H1 (cell line): ENCODE results near the gene SPTAN1. TPM values are rescaled to one million over a fixed set of nuclear protein-coding genes. Genes with fewer than 3 reads are reported as not detected.

Source experiments
- CTCF ChIA-PET: fragments of 300-600 bp; sonication (Branson Sonifier 250); formaldehyde crosslinking; loops from one replicate; lab custom pipeline; 2021; ENCODE audit not compliant: partially characterized antibody; lab: Charles Lee
- POLR2A ChIA-PET: fragments of 300-600 bp; sonication (Branson Sonifier 250); formaldehyde crosslinking; loops from one replicate; lab custom pipeline; 2021; ENCODE audit warnings: inconsistent platforms; ENCODE audit not compliant: partially characterized antibody; lab: Charles Lee
- DNase-seq, 2 experiments: peaks; one replicate each; pipeline versions ENCODE4 v3.0.0 to v3.0.0-alpha.2; 2010 to 2022; ENCODE audit warnings: low spot score in 2 of 2, low read depth in 1 of 2, mixed read lengths in 1 of 2
- FAIRE-seq: peaks from 2 replicates; lab custom pipeline; 2011; peaks lifted over from hg19 to GRCh38; lab: Jason Lieb, UNC
- H2AFZ ChIP-seq: 2 replicates; pipeline ENCODE4 v1.8.1; 2012; ENCODE audit warnings: low read length, inconsistent platforms
- H2AK5ac ChIP-seq: 2 replicates; pipeline ENCODE4 v1.6.1; 2013; ENCODE audit warnings: low read depth, low read length
- H2BK120ac ChIP-seq: replicated peaks from 2 replicates; pipeline ENCODE3; 2013; ENCODE audit warnings: low read depth, low read length, inconsistent platforms
- H2BK12ac ChIP-seq: 2 replicates; pipeline ENCODE4 v1.6.1; 2013; ENCODE audit warnings: low read depth, low read length
- H2BK15ac ChIP-seq: 2 replicates; pipeline ENCODE4 v1.6.1; 2013; ENCODE audit warnings: low read length
- H2BK20ac ChIP-seq: 2 replicates; pipeline ENCODE4 v1.6.1; 2013; ENCODE audit warnings: low read length
- H2BK5ac ChIP-seq: 2 replicates; pipeline ENCODE4 v1.6.1; 2013; ENCODE audit warnings: low read depth, low read length
- H3K14ac ChIP-seq: 2 replicates; pipeline ENCODE4 v1.6.1; 2013; ENCODE audit warnings: inconsistent platforms; ENCODE audit not compliant: insufficient read length
- H3K18ac ChIP-seq: 2 replicates; pipeline ENCODE4 v1.6.1; 2013; ENCODE audit warnings: low read length; ENCODE audit errors: extremely low read depth
- H3K23ac ChIP-seq: 2 replicates; pipeline ENCODE4 v1.6.1; 2013; ENCODE audit warnings: inconsistent platforms; ENCODE audit not compliant: insufficient read length
- H3K23me2 ChIP-seq: 2 replicates; pipeline ENCODE4 v1.6.1; 2013; ENCODE audit warnings: low read depth, low read length
- H3K27ac ChIP-seq: 2 replicates; pipeline ENCODE4 v1.6.1; 2011; ENCODE audit warnings: low read depth, low read length, inconsistent platforms
- H3K27me3 ChIP-seq, 4 experiments: replicated peaks in 1 of 4; 1 replicate in 1 of 4; 2 replicates in 3 of 4; pipeline versions ENCODE4 v1.6.1 to v1.8.1; 2011 to 2013; ENCODE audit warnings: low read length in 3 of 4, mild to moderate bottlenecking in 3 of 4, inconsistent platforms in 2 of 4, mixed read lengths in 2 of 4, moderate library complexity in 1 of 4; ENCODE audit not compliant: control insufficient read depth in 3 of 4, insufficient read depth in 3 of 4; ENCODE audit errors: extremely low read depth in 1 of 4
- H3K36me3 ChIP-seq, 4 experiments: 2 replicates each; pipeline versions ENCODE4 v1.6.1 to v1.8.1; 2011 to 2013; ENCODE audit warnings: mild to moderate bottlenecking in 4 of 4, low read length in 3 of 4, moderate library complexity in 2 of 4, control low read depth in 1 of 4, inconsistent platforms in 1 of 4; ENCODE audit not compliant: insufficient read depth in 4 of 4, control insufficient read depth in 2 of 4
- H3K4ac ChIP-seq: replicated peaks from 2 replicates; pipeline ENCODE3; 2013; ENCODE audit warnings: low read length, low read depth, mixed read lengths, inconsistent platforms; ENCODE audit not compliant: insufficient read length
- H3K4me1 ChIP-seq, 4 experiments: replicated peaks in 1 of 4; 1 replicate in 1 of 4; 2 replicates in 3 of 4; pipeline versions ENCODE4 v1.6.1 to v1.8.1; 2011 to 2013; ENCODE audit warnings: low read length in 3 of 4, inconsistent platforms in 2 of 4, mixed read lengths in 1 of 4; ENCODE audit not compliant: insufficient read depth in 4 of 4, control insufficient read depth in 3 of 4
- H3K4me2 ChIP-seq, 2 experiments: 2 replicates each; pipeline versions ENCODE4 v1.6.1 to v1.8.1; 2011 to 2013; ENCODE audit warnings: low read depth in 2 of 2, low read length in 2 of 2, control low read depth in 1 of 2, inconsistent platforms in 1 of 2, mild to moderate bottlenecking in 1 of 2; ENCODE audit not compliant: insufficient read depth in 1 of 2
- H3K4me3 ChIP-seq, 4 experiments: fragments of 200-600, 300-600 bp in 1 of 4; sonication (generic), shearing (Covaris generic), sonication (Bioruptor Twin) in 1 of 4; 2 replicates each; pipeline versions ENCODE4 v1.5.1 to v1.8.1; 2011 to 2016; ENCODE audit warnings: low read length in 4 of 4, low read depth in 3 of 4, control low read depth in 2 of 4, inconsistent platforms in 2 of 4, mild to moderate bottlenecking in 2 of 4, mixed read lengths in 1 of 4, moderate library complexity in 1 of 4; ENCODE audit not compliant: insufficient read depth in 2 of 4; ENCODE audit errors: extremely low read depth in 1 of 4
- H3K56ac ChIP-seq: replicated peaks from 2 replicates; pipeline ENCODE3; 2013; ENCODE audit warnings: low read depth, mild to moderate bottlenecking, mixed read lengths, low read length, inconsistent platforms; ENCODE audit not compliant: insufficient read length
- H3K79me1 ChIP-seq: 2 replicates; pipeline ENCODE4 v1.6.1; 2013; ENCODE audit warnings: low read depth, low read length, control low read depth
- H3K79me2 ChIP-seq, 2 experiments: 2 replicates each; pipeline versions ENCODE4 v1.6.1 to v1.8.1; 2012 to 2013; ENCODE audit warnings: low read length in 2 of 2, mild to moderate bottlenecking in 2 of 2, inconsistent platforms in 1 of 2; ENCODE audit not compliant: insufficient read depth in 2 of 2, control insufficient read depth in 1 of 2
- H3K9ac ChIP-seq, 4 experiments: replicated peaks in 1 of 4; 1 replicate in 1 of 4; 2 replicates in 3 of 4; pipeline versions ENCODE4 v1.6.1 to v1.8.1; 2011 to 2013; ENCODE audit warnings: low read depth in 3 of 4, low read length in 3 of 4, control low read depth in 2 of 4, mild to moderate bottlenecking in 2 of 4, moderate library complexity in 2 of 4, inconsistent platforms in 1 of 4; ENCODE audit errors: extremely low read depth in 1 of 4
- H3K9me3 ChIP-seq, 2 experiments: 2 replicates each; pipeline versions ENCODE4 v1.6.1 to v1.8.1; 2012 to 2013; ENCODE audit warnings: mild to moderate bottlenecking in 2 of 2, moderate library complexity in 2 of 2, control low read depth in 1 of 2, inconsistent platforms in 1 of 2, low read depth in 1 of 2, low read length in 1 of 2, mixed read lengths in 1 of 2; ENCODE audit not compliant: insufficient read depth in 2 of 2
- H4K20me1 ChIP-seq, 2 experiments: replicated peaks in 1 of 2; 2 replicates each; pipeline versions ENCODE3 to v1.8.1; 2011 to 2013; ENCODE audit warnings: inconsistent platforms in 2 of 2, low read length in 2 of 2, mild to moderate bottlenecking in 1 of 2; ENCODE audit not compliant: insufficient read depth in 2 of 2, control insufficient read depth in 1 of 2
- H4K5ac ChIP-seq: 2 replicates; pipeline ENCODE4 v1.6.1; 2013; ENCODE audit warnings: low read length, low read depth, mixed read lengths, inconsistent platforms; ENCODE audit not compliant: insufficient read length
- H4K8ac ChIP-seq: 2 replicates; pipeline ENCODE4 v1.8.0; 2013; ENCODE audit warnings: mild to moderate bottlenecking, moderate library complexity, low read length, inconsistent platforms; ENCODE audit not compliant: insufficient read depth; ENCODE audit errors: extremely low read depth
- H4K91ac ChIP-seq: replicated peaks from 2 replicates; pipeline ENCODE3; 2013; ENCODE audit warnings: low read length, mixed read lengths, inconsistent platforms; ENCODE audit not compliant: insufficient read length
- BCL11A ChIP-seq, 2 experiments: IDR thresholded peaks; one replicate each; pipeline ENCODE4 v1.6.1; 2011; ENCODE audit warnings: low read depth in 2 of 2, low read length in 2 of 2, mild to moderate bottlenecking in 2 of 2
- CBX8 ChIP-seq: fragments of 300-800, 300-1000 bp; sonication (generic); IDR thresholded peaks from 2 replicates; pipeline ENCODE4 v1.7.1; 2016; ENCODE audit warnings: low read depth, low read length, borderline replicate concordance
- CHD2 ChIP-seq: IDR thresholded peaks from 2 replicates; pipeline ENCODE4 v1.6.1; 2012; ENCODE audit warnings: low read length, improper control_type of control experiment
- CREB1 ChIP-seq: IDR thresholded peaks from 2 replicates; pipeline ENCODE4 v1.6.1; 2012; ENCODE audit warnings: inconsistent platforms
- CTBP2 ChIP-seq: IDR thresholded peaks from 2 replicates; pipeline ENCODE4 v1.7.0; 2011; ENCODE audit warnings: borderline replicate concordance, mild to moderate bottlenecking, moderate library complexity, mixed read lengths, low read length; ENCODE audit not compliant: insufficient read depth, insufficient read length
- CTCF ChIP-seq, 3 experiments: IDR thresholded peaks; 1 replicate in 2 of 3; 2 replicates in 1 of 3; pipeline versions ENCODE4 v1.5.1 to v1.6.1; 2011; ENCODE audit warnings: low read length in 3 of 3, mild to moderate bottlenecking in 3 of 3, inconsistent platforms in 2 of 3, low read depth in 1 of 3, moderate library complexity in 1 of 3; ENCODE audit not compliant: insufficient read depth in 1 of 3; ENCODE audit errors: control extremely low read depth in 1 of 3
- KDM5A ChIP-seq: fragments of 200-600 bp; IDR thresholded peaks from 2 replicates; pipeline ENCODE4 v1.7.1; 2012; ENCODE audit warnings: mild to moderate bottlenecking, low read length, inconsistent platforms, mixed read lengths
- MAFK ChIP-seq: IDR thresholded peaks from 2 replicates; pipeline ENCODE4 v1.6.1; 2012; ENCODE audit warnings: low read depth, mild to moderate bottlenecking, improper control_type of control experiment, low read length
- POLR2AphosphoS5 ChIP-seq: IDR thresholded peaks from 2 replicates; pipeline ENCODE4 v1.6.1; 2011; ENCODE audit warnings: low read depth, low read length
- SP2 ChIP-seq: IDR thresholded peaks from 2 replicates; pipeline ENCODE4 v1.6.1; 2012; ENCODE audit warnings: mild to moderate bottlenecking, low read length, inconsistent platforms
- TAF1 ChIP-seq: IDR thresholded peaks from 2 replicates; pipeline ENCODE4 v1.6.1; 2011; ENCODE audit warnings: mild to moderate bottlenecking, low read depth, low read length
- TCF12 ChIP-seq: IDR thresholded peaks from 2 replicates; pipeline ENCODE4 v1.6.1; 2011; ENCODE audit warnings: low read depth, mild to moderate bottlenecking, low read length
- WGBS, 2 experiments: shearing (Covaris generic) in 1 of 2; methylation state at CpG; one replicate each; pipeline versions ENCODE4 v1.1.6 to v1.1.7; 2013 to 2015; ENCODE audit warnings: low lambda C conversion rate in 2 of 2, mixed read lengths in 2 of 2, inconsistent platforms in 1 of 2, low coverage in 1 of 2, missing lambda C conversion rate in 1 of 2; ENCODE audit not compliant: insufficient replicate concordance in 2 of 2, insufficient coverage in 1 of 2, insufficient read length in 1 of 2; ENCODE audit errors: extremely low coverage in 1 of 2, missing lambda C conversion rate in 1 of 2; 5-methylcytosine and 5-hydroxymethylcytosine counted together
- polyA plus RNA-seq, 7 experiments: library from polyadenylated mRNA; depleted of rRNA in 3 of 7; stranded (reverse) in 5 of 7; unstranded in 2 of 7; fragments of >200 nt in 5 of 7; fragments of 200-250 nt in 2 of 7; gene quantifications; 1 replicate in 5 of 7; 2 replicates in 1 of 7; 4 replicates in 1 of 7; pipeline versions ENCODE4 v1.2.1 to v1.2.3, GENCODE V29; 2011 to 2013; ENCODE audit warnings: missing spikeins in 2 of 7, mixed read lengths in 2 of 7
- total RNA-seq: library from RNA; stranded (reverse); fragmentation: NEBNext Ultra II Directional; extraction: Animal tissue kit (Norgen Biotek cat#: 25700); gene quantifications from 2 replicates; pipeline ENCODE4 v1.2.1, GENCODE V29; 2021

The SPTAN1 gene
- total and polyA plus RNA-seq, 2 of the 8 experiments (the other 6 are each of a cell fraction or from before 2014, with no cell fraction given) = 182 to 216 TPM

GRCh38 chr9:128637656-128638055, 85.3 kb downstream of the SPTAN1 start:
- Histone ChIP-seq H4K5ac (no peak overlapping the region), H3K4me2 (no peak overlapping the region), H2BK120ac (no peak overlapping the region), H3K23ac (no peak overlapping the region), H3K27me3 (no peaks in the 10 kb centered on the region), H4K8ac (no peak overlapping the region), H2AK5ac (no peak overlapping the region), H3K56ac (no peak overlapping the region), H4K20me1 (peaks cover 5 to 22% of the 10 kb centered on the region in 2 experiments), H3K4ac (no peak overlapping the region), H2AFZ (no peak overlapping the region), H2BK20ac (no peak overlapping the region), H2BK5ac (no peak overlapping the region), H3K27ac (no peak overlapping the region), H3K4me3 (no peak overlapping the region), H3K9ac (no peak overlapping the region), H3K18ac (no peak overlapping the region), H3K9me3 (no peaks in the 10 kb centered on the region), H3K36me3 (peaks cover 18 to 32% (median 26%) of the 10 kb centered on the region in 4 experiments; a peak in 6 of 8 replicates), H3K23me2 (no peaks in the 10 kb centered on the region), H3K4me1 (peaks cover 0 to 14% (median 11%) of the 10 kb centered on the region in 4 experiments; a peak in 5 of 7 replicates), H2BK12ac (no peak overlapping the region), H4K91ac (no peak overlapping the region), H3K79me2 (no peaks in the 10 kb centered on the region; a peak in 1 of 4 replicates), H2BK15ac (no peak overlapping the region), H3K79me1 (peaks cover 10% of the 10 kb centered on the region; the same call in 1 of the 2 replicates), H3K14ac (no peak overlapping the region)
- ChIA-PET POLR2A (interaction anchor here (0.6 to 15.6 kb wide), 4 partner anchors 16 to 337 kb away, joined by 3 to 313 read pairs (median 13); partner anchors contain the start of genes PKN3 and SET), CTCF (interaction anchor here (0.7 to 2.3 kb wide), 6 partner anchors 17 to 223 kb away, joined by 3 to 8 read pairs (median 4); no protein-coding TSS in a partner anchor)
- DNase-seq (no peak), FAIRE-seq (no peak)
- WGBS, 2 experiments = 85% methylated on average over 9 of the region's 10 CpGs; no CpG with 5 or more reads in 1 of the 2 experiments
- TF ChIP-seq CHD2 = no peak
- no peak for TF ChIP-seq CBX8
- TF ChIP-seq SP2 = no peak
- no peak for TF ChIP-seq TCF12
- TF ChIP-seq POLR2AphosphoS5 = no peak
- no peak for TF ChIP-seq BCL11A (IDR thresholded peaks at IDR 0.05; ENCODE audit: low read depth in 2 of 2, low read length in 2 of 2)
- TF ChIP-seq TAF1 = no peak
- no peak for TF ChIP-seq CTCF (IDR thresholded peaks at IDR 0.05; ENCODE audit: control extremely low read depth in 1 of 3, insufficient read depth in 1 of 3, low read depth in 1 of 3, low read length in 3 of 3)
- TF ChIP-seq CREB1 = no peak
- no peak for TF ChIP-seq MAFK
- no peak for TF ChIP-seq KDM5A
- no peak for TF ChIP-seq CTBP2
